Glutamatergic neuron (in vitro differentiated cells): Measurements from ENCODE around the gene VMO1. TPM values are rescaled to one million over a fixed set of nuclear protein-coding genes. Genes with fewer than 3 reads are reported as not detected.

Source experiments
- DNase-seq: peaks from one replicate; pipeline ENCODE4 v3.0.0; 2022
- H3K27ac Mint-ChIP-seq: one replicate; pipeline ENCODE4 v1.8.0; 2020; ENCODE audit warnings: mild to moderate bottlenecking, mixed read lengths, inconsistent platforms; ENCODE audit not compliant: unreplicated experiment
- H3K27me3 Mint-ChIP-seq: one replicate; pipeline ENCODE4 v1.8.0; 2020; ENCODE audit warnings: mild to moderate bottlenecking, moderate library complexity, mixed read lengths, inconsistent platforms; ENCODE audit not compliant: unreplicated experiment
- H3K36me3 Mint-ChIP-seq: one replicate; pipeline ENCODE4 v1.8.0; 2020; ENCODE audit warnings: mild to moderate bottlenecking, mixed read lengths, inconsistent platforms; ENCODE audit not compliant: unreplicated experiment
- H3K4me1 Mint-ChIP-seq: one replicate; pipeline ENCODE4 v1.8.0; 2020; ENCODE audit warnings: mild to moderate bottlenecking, low read depth, mixed read lengths, inconsistent platforms; ENCODE audit not compliant: unreplicated experiment
- H3K4me3 Mint-ChIP-seq: one replicate; pipeline ENCODE4 v1.8.0; 2020; ENCODE audit warnings: mild to moderate bottlenecking, mixed read lengths, inconsistent platforms; ENCODE audit not compliant: unreplicated experiment
- H3K9me3 Mint-ChIP-seq: one replicate; pipeline ENCODE4 v1.8.0; 2020; ENCODE audit warnings: mild to moderate bottlenecking, moderate library complexity, mixed read lengths, inconsistent platforms; ENCODE audit not compliant: unreplicated experiment
- CTCF ChIP-seq: fragments of 200-600 bp; sonication (generic); IDR thresholded peaks from one replicate; pipeline ENCODE4 v1.5.0; 2021; ENCODE audit not compliant: partially characterized antibody, unreplicated experiment
- total RNA-seq: library from RNA; stranded (reverse); fragmentation: NEBNext Ultra II Directional; extraction: Animal tissue kit (Norgen Biotek cat#: 25700); gene quantifications from one replicate; pipeline ENCODE4 v1.2.1, GENCODE V29; 2021; ENCODE audit not compliant: unreplicated experiment

VMO1 gene
- total RNA-seq, 1 donor from 2014 or later = 2.5 TPM

GRCh38 chr17:4800462-4801196 lies 14.5 kb upstream of the VMO1 start:
- Mint-ChIP-seq H3K4me1 (peaks cover 3% of the 10 kb centered on the region), H3K4me3 (no peak overlapping the region), H3K27ac (no peak overlapping the region)

GRCh38 chr17:4796552-4796920 lies 10.4 kb upstream of the VMO1 start:
- Mint-ChIP-seq H3K9me3 (peaks cover 8% of the 10 kb centered on the region), H3K36me3 (no peaks in the 10 kb centered on the region), H3K27me3 (peaks cover 8% of the 10 kb centered on the region), H3K27ac (peak overlapping the region; percentile 96), H3K4me1 (peaks cover 3% of the 10 kb centered on the region), H3K4me3 (peak overlapping the region; percentile 100)
- DNase-seq = peak; percentile 69
- no peak for TF ChIP-seq CTCF

More at GRCh38 chr17:4800462-4801196, 14.5 kb upstream of the VMO1 start:
- H3K27me3 Mint-ChIP-seq = peaks cover 7% of the 10 kb centered on the region
- no peaks in the 10 kb centered on the region for H3K36me3 Mint-ChIP-seq
- DNase-seq = no peak
- peaks cover 9% of the 10 kb centered on the region for H3K9me3 Mint-ChIP-seq
- no peak for TF ChIP-seq CTCF

GRCh38 chr17:4795168-4795567 lies 9.0 kb upstream of the VMO1 start:
- TF ChIP-seq CTCF = no peak
- peaks cover 4% of the 10 kb centered on the region for H3K4me1 Mint-ChIP-seq
- no peak for DNase-seq
- no peaks in the 10 kb centered on the region for H3K36me3 Mint-ChIP-seq
- H3K27ac Mint-ChIP-seq = no peak overlapping the region
- peak overlapping the region; percentile 42 for H3K4me3 Mint-ChIP-seq
- H3K9me3 Mint-ChIP-seq = peaks cover 10% of the 10 kb centered on the region
- H3K27me3 Mint-ChIP-seq = peaks cover 5% of the 10 kb centered on the region

- Mint-ChIP-seq H3K9me3 (peaks cover 7% of the 10 kb centered on the region), H3K27me3 (peaks cover 10% of the 10 kb centered on the region), H3K27ac (peak overlapping the region; percentile 90), H3K36me3 (no peaks in the 10 kb centered on the region), H3K4me1 (peaks cover 12% of the 10 kb centered on the region), H3K4me3 (peak overlapping the region; percentile 91)
- no peak for DNase-seq
- TF ChIP-seq CTCF = no peak
Measured at GRCh38 chr17:4790705-4791088, 4.5 kb upstream of the VMO1 start.

- H3K27me3 Mint-ChIP-seq = peaks cover 10% of the 10 kb centered on the region
- TF ChIP-seq CTCF = peak; percentile 80
- H3K36me3 Mint-ChIP-seq = no peaks in the 10 kb centered on the region
- H3K4me1 Mint-ChIP-seq = peaks cover 12% of the 10 kb centered on the region
- DNase-seq = peak; percentile 91
- H3K27ac Mint-ChIP-seq = peak overlapping the region; percentile 90
- peaks cover 7% of the 10 kb centered on the region for H3K9me3 Mint-ChIP-seq
- H3K4me3 Mint-ChIP-seq = peak overlapping the region; percentile 91
Measured at GRCh38 chr17:4789951-4790704, 4.0 kb upstream of the VMO1 start.
